ENCODE data around the gene GLCE.
"Not testable (repeated sequence)": the region's sequence is repeated elsewhere in the genome, so short reads cannot be mapped to it uniquely, and the experiment has no call there.

The GLCE gene

GRCh38 chr15:69288531-69289341, 128.3 kb downstream of the GLCE start:
- no peak for DNase-seq
- intact Hi-C loops (cut with DNase I), result no loop called here

- intact Hi-C loops (cut with DNase I), result no loop called here
These were observed 129.1 kb downstream of the GLCE start for GRCh38 chr15:69289342-69290146.

GRCh38 chr15:69290346-69291164, 130.1 kb downstream of the GLCE start:
- peak in 1 of 42 donors; percentile 26 for DNase-seq
- intact Hi-C loops (cut with DNase I), result no loop called here

More at GRCh38 chr15:69289342-69290146, 129.1 kb downstream of the GLCE start:
- no peak for DNase-seq

- DNase-seq; intact Hi-C loops (cut with DNase I): not testable (repeated sequence)
These were observed 131.2 kb downstream of the GLCE start for GRCh38 chr15:69291651-69292050.

- intact Hi-C loops (cut with DNase I), result no loop called here
- no peak for DNase-seq
These were observed 132.5 kb downstream of the GLCE start for GRCh38 chr15:69292826-69293420.

- DNase-seq, result no peak
- intact Hi-C loops (cut with DNase I), result no loop called here
These were observed 133.5 kb downstream of the GLCE start for GRCh38 chr15:69293741-69294615.

GRCh38 chr15:69296606-69297005, 136.2 kb downstream of the GLCE start:
- no peak for DNase-seq
- intact Hi-C loops (cut with DNase I), result no loop called here

GRCh38 chr15:69297642-69298353, 137.4 kb downstream of the GLCE start:
- DNase-seq, result no peak
- intact Hi-C loops (cut with DNase I), result no loop called here

GRCh38 chr15:69298354-69298696, 137.9 kb downstream of the GLCE start:
- no peak for DNase-seq
- intact Hi-C loops (cut with DNase I), result no loop called here

- DNase-seq, result peak in 2 of 42 donors; percentile 25 to 29
- intact Hi-C loops (cut with DNase I), result no loop called here
These were observed 138.4 kb downstream of the GLCE start, which contains the start of gene PAQR5 for GRCh38 chr15:69298697-69299441. PAQR5 (plus strand) TSS chr15:69298912; CDS start chr15:69360081, 61,169 bp downstream.

- DNase-seq, result no peak
- intact Hi-C loops (cut with DNase I), result no loop called here
These were observed 139.0 kb downstream of the GLCE start for GRCh38 chr15:69299451-69299886.

GRCh38 chr15:69299943-69300588, 139.6 kb downstream of the GLCE start:
- intact Hi-C loops (cut with DNase I), result no loop called here
- no peak for DNase-seq

GRCh38 chr15:69301101-69301500, 140.7 kb downstream of the GLCE start:
- DNase-seq; intact Hi-C loops (cut with DNase I): not testable (repeated sequence)

- DNase-seq; intact Hi-C loops (cut with DNase I): not testable (repeated sequence)
These were observed 141.7 kb downstream of the GLCE start for GRCh38 chr15:69302087-69302486.

GRCh38 chr15:69302929-69303328, 142.5 kb downstream of the GLCE start:
- intact Hi-C loops (cut with DNase I), result no loop called here
- no peak for DNase-seq

Data from head of caudate nucleus (tissue), 42 donors.